AG09309 (cell line): ENCODE measurements around the gene GRIN2C.

Source experiments
- DNase-seq: peaks from one replicate; pipeline ENCODE4 v3.0.0-alpha.2; 2010; ENCODE audit warnings: low read depth
- H3K4me3 ChIP-seq: 2 replicates; pipeline ENCODE4 v1.5.1; 2011; ENCODE audit warnings: mild to moderate bottlenecking, low read depth, low read length, moderate library complexity; ENCODE audit not compliant: control insufficient read depth
- CTCF ChIP-seq: IDR thresholded peaks from 2 replicates; pipeline ENCODE4 v1.5.1; 2011; ENCODE audit warnings: mild to moderate bottlenecking, low read depth, low read length, inconsistent platforms; ENCODE audit not compliant: insufficient read depth, control insufficient read depth; ENCODE audit errors: missing control alignments

The GRIN2C gene

GRCh38 chr17:74792586-74793105 is 67.0 kb downstream of the GRIN2C start:
- no peak for TF ChIP-seq CTCF
- no peak for DNase-seq

More at GRCh38 chr17:74792586-74793105, 67.0 kb downstream of the GRIN2C start:
- no peak overlapping the region for H3K4me3 ChIP-seq
